Stimulated activated CD8-positive, alpha-beta memory T cell treated with anti-CD3 and anti-CD28 coated beads, Interleukin-7, amount 100 ng/mL, for 24 hours (primary cell): ENCODE results near the gene UBAC1.

Experiments
- DNase-seq: peaks from one replicate; pipeline ENCODE4 v3.0.0-alpha.2; 2020; ENCODE audit warnings: low read depth

Gene UBAC1

DNA sequence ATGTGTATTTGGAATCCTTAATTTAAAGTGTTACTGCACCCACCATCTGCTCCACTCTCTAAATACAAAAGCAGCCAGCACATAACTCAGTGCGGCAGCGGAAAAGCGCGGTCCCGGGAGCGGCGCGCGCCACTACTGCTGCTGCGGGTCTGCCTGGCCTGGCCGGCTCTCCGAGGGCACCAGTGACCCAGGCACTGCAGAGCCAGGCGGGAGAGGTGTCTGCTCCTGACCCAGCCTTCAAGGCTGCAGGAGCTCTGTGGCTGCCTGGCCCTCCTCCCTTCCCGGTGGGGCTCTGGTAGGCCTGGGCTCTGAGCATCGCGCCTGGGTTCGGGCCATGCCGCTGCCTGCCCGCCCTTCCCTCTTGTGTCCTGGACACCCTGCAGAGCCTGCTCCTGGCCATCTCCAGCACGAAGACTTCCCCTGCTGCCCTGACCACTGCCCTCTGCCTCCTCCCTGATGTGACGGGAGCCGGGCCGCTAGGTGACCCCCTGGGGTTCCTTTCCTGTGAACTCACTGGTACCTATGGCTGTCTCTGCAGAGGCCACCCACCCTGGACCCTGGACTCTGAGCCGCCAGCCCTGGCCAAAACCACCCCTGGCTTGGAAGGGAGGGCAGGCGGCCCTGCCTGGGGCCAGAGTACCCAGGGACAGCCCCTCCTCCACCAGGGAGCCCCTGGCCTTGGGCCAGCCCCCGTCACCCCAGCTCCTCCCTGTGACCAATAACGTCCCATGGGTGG is 32.8 kb upstream of the UBAC1 start:
- no peak for DNase-seq

DNA sequence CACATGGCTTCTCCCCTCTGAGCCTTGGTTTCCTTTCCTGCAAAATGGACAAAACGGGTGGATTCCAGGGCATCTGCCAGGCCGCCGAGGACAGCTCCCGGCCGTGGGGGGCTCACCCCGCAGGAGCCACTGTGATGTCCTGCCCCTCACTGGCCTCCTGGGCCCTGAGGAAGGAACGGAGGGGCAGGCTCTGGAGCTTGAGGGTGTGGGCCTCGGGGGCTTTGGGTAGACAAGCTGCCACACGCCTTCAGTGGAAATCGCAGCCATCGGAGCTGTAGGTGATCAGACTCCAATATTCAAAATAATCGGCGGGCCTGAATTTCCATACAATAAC is 32.2 kb upstream of the UBAC1 start:
- DNase-seq, result no peak

DNA sequence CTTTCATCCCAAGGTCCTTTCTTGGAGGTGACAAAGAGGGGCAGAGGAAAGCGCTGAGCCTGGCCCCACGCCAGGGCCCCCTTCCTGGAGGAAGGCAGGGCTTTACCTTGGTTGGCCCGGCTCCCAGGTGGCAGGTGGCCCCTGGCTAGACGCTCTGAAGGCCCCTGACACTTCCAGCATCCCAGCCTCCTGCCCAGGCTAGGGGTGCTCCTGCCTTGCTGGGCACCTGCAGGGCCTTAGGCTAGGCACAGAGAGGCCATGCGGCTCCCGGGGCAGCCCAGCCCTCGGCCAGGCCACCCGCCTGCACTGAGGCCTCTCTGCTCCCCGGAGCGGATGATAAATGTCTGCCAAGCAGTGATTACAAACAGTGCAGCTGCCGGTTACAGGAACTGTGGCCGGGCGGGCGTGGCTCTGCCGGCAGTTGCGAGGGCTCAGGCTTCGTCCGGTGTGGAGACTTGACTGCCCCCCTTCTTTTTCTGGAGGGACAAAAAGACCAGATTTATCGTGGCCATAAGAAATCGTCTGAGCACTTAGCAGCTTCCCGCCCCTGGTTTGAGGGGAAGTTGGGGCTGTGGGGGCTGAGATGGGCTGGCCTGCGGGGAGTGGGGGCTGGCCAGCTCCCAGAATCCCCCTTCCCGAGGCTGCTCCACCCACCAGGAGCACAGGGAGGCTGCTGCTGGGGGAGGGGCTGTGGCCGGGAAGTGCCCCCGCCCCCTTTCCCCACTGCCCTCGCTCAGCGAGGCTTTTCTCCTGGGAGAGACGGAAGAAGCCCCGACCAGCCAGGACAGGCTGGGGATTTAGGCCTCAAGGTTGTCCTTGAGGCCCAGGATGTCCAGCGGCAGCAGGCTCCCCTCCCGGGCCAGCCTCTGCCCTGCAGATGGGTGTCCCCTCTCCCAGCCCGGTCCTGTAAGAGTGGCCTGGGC is 31.6 kb upstream of the UBAC1 start:
- no peak for DNase-seq

DNA sequence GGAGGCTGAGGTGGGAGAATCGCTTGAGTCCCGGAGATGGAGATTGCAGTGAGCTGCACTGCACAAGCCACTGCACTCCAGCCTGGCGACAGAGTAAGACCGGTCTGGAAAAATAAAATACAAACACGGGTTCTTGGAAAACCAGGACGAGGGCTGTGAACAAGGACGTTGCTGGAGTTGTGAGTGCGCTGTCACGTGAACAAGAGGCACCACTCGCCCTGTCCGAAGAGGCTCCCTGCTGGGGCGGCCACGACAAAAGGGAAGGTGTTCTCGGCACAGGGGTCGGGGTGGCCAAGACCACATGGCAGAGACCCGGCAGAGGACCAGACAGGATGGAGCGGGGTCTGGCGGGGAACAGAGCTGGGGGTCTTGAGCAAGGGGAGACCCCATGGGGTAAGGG is 30.6 kb upstream of the UBAC1 start:
- DNase-seq, result no peak

DNA sequence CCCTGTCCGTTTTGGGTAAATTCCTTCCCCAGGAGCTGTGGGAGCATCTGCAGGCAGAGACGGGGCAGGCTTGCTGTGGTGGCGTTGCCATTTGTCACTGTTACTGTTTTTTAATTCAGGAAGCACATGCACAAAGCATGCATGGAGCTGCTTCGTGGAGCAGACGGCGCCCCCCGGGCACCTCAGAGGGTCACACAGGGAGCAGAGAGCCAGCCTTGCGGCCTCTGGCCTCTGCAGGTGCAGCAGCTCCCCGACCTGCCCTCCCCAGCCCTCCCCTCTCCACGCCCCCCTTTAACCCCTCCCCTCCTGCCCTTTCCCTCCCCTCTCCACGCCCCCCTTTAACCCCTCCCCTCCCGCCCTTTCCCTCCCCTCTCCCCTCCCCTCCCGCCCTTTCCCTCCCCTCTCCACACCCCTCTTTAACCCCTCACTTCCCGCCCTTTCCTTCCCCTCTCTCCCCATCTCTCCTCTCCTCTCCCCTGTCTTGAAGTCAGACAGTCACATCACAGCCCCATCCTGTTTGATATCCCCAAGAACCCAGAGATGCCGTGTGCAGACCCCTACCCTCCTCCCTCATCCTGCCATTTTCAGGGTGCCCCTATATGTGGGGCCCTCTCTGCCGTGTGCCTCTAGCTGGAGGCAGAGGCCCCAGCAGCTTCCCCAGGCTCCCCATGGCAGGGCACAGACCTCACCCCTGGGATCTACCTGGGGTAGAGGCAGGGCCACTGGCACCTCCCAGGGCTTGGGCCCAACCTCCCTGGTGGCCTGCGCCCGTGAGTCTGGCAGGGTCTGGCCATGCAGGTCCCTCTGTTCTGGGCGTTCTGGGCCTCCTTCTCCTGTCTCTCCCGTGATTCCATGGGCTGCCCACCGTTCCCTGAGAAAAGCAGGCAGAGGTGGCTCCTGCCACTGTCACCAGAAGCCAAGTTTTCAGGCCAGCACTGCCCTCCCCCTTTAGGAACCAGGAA is 29.6 kb upstream of the UBAC1 start:
- no peak for DNase-seq

DNA sequence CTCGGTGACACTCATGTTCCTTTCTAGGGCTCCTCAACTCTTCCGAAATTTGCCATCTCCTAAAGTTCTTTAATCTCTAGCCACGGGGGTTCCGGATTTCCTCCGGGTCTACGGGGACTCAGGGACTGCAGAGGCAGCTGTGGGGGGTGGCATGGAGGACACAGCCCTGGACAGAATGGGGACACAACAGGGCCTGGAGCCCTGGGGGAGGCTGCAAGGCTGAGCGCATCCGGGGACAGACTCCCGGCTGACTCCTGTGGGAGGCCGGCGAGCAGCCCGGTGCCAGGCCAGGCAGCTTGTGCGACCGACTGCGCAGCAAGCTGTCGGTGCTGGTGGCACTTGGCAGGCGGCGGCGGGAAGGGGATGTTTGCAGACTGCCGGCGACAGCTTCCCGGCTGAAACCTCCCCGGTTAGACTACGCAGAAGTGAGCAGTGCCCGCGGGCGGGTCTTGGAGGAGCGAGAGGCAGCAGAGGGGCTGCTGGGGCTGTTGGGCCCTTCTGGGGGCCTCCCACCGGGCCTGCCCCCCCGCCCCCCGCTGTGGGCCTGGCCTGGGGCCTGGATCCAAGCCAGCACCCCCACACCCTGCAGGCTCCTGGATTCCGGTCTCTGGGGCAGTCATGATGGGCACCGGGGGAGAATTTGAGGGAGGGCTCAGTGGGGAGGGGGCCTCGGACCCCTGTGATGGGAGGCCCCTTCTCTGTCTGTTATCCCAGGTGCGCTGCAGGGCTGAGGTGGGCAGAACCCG is 28.7 kb upstream of the UBAC1 start:
- DNase-seq, result no peak

DNA sequence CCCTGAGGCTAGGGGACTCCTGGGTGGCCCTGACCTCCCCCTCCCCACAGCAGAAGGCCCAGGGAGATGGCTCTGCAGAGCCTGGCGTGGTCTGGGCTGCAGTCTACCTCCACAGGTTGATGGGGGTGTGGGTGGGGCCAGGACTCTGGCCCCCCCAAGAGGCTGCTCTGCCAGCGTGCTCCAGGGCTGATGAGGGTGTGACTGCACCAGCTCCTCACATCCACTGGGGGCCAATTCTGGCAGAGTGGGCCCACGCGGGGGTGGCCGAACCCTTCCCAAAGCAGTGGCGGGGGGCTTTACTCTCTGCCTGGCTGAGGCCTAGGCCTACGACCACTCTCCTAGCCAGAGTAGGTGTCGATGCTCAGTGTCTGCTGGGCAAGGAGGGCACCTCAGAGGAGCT is 28.0 kb upstream of the UBAC1 start:
- no peak for DNase-seq

DNA sequence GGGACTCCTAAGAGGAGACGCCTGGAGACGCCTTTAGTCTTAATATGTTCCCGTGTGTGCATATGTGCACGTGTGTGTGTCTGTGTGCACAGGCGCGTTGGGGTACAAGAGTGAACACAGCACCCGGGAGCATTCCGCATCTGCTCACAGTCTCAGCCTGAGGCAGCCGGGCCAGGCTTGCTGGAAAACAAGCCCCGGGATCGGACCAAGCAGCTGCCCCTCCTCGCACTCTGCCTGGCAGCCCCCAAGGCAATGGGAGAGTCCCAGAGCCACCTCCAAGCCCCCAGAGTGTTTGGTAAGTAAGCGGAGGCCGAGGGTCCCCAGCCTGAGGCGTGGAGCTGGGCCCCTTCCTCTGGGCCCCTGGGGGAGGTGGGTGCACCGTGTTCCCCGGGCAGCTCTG is 27.3 kb upstream of the UBAC1 start:
- DNase-seq, result no peak

DNA sequence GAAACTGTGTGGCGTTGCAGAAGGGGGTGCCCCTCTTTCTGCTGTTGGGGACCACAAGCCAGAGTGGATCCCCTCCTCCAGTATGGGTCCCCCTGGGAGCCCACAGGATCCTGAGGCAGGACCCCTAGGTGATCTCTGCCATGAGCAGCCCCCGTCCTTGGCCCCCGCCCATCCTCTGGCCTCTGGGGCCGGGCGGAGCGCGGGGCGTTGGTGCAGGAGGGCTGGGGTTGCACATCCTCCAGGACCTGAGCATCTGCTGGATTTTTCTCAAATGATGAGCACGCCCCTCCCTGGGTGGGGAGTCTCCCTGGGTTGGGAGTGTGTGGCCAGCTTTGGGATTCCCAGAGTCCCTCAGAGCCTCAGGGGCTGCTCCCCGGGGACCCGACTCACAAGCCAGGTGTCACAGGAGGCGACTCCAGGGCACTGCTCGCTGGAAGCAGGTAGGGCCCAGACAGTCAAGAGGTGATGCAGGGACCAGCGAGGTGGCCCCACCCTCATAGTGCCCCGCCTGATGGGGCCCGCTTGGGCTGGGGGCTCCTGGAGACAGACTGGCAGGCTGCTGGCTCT is 26.7 kb upstream of the UBAC1 start:
- DNase-seq, result no peak

DNA sequence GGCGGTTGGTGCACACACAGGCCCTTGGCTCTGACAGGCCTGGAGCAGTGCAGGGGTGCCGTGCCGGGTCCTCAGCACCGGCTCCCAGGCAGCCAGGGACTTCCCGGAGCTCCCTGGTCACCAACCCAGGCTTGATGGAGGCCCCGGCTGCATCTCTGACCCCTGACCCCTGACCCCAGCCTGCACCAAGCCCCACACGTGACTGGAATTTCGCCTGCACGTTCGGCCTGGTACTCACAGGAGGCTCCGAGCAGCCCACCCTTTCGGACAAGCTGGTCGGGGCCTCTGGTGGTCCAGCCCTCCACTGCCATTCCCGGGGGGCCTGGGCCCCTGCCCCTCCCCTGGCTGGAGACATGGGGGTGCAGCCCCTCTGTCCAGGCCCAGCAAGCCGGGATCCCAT is 25.4 kb upstream of the UBAC1 start:
- no peak for DNase-seq

DNA sequence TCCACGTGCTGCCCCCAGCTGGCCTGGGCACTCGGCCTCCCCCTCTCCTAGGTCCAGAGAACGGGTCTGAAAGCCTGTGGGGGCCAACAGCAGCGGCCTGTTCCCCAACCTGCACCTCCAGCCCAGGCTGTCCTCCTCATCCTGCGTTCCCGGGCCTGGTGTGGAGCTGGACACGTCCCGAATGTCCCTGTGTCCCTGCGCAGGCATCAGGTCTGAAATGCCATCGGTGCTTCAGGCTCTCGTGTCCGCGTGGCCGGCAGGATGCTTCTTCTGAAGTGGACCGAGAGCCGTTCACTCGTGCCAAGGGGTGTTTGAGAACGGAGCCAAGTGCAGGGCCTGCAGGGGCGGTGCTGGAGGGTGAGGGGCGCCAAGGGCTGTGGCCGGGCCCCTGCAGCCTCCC is 24.7 kb upstream of the UBAC1 start:
- no peak for DNase-seq

DNA sequence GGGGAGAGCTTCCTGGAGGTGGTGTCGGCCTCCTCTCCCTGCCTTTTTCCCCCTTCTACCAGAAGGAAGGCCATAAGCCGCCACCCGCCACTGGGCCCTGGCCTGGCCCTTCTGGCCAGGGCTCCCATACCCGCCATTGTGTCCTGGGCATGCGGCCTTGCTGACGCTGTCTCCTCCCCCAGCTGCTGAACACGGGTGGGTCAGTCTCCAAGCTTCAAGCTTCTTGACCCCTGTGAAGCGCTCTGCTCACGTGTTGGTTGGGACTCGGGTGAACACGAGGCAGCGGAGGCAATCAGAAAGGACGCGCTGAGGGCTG is 24.2 kb upstream of the UBAC1 start:
- DNase-seq, result no peak

DNA sequence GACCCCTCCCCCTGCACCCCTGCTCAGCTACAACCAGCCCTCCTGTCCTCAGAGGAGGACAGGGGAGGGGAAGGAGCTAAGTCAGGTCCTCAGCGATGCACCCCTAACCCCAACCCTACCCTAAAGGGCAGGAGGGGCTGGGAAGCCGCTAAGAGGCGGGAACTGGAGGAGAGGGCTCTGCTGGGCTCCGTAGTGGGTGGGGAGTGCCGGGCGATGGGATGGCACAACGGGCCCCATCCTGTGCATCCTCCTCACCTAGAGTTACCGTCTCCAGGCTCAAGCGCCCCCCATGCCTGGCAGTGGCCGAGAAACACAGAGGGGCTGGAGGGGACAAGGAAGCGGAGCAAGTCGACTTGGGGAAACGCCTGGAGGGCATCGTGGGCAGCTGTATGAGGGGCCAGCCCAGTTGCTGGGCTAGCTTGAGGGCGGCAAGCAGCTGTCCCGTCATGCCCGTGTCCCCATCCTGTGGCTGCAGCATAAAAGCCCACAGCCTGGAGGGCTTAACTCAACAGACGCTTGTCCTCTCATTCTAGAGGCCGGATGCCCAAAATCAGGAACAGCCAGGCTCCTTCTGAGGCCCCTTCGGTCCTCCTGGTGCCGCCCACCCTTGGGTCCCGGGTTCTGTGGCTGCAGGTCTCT is 23.0 kb upstream of the UBAC1 start:
- no peak for DNase-seq

DNA sequence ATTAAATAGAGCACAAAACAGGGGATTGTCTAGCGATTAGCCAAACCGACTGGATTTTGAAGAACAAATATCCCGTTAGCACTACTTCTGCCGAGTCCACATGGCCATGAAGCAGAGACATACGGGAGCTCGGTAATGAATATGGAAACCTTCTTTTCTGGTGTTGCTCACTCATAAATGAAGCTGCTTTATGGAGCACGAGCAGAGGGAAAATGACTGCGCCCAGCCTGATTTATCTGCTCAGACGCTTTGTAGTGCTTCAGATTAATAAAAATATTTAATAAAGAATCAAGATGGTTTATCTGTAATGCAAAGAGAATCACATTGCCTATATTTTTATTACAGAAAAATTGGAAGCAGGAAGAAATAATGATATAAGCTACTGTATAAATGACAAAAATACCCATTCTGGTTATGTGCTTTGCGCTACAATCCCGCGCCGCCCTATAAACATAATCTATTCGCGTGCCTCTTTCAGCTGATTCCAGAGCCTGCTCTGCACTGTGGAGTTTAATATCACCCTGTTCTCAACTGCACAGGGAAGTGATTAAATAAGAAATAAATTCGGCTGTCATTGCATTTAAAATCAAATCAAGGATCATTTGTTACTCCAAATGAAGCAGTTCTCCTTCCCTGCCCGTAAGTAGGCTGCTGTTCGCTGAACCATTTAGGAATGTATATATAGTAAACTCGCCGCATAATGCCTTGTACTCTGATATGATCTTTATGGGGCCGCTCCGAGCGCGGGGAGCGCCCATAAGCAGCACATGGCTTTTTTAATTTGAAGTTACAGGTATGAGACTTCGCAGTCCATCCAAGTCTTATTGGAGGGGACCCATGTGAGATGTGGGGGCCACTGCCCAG is 22.3 kb upstream of the UBAC1 start:
- DNase-seq, result no peak

DNA sequence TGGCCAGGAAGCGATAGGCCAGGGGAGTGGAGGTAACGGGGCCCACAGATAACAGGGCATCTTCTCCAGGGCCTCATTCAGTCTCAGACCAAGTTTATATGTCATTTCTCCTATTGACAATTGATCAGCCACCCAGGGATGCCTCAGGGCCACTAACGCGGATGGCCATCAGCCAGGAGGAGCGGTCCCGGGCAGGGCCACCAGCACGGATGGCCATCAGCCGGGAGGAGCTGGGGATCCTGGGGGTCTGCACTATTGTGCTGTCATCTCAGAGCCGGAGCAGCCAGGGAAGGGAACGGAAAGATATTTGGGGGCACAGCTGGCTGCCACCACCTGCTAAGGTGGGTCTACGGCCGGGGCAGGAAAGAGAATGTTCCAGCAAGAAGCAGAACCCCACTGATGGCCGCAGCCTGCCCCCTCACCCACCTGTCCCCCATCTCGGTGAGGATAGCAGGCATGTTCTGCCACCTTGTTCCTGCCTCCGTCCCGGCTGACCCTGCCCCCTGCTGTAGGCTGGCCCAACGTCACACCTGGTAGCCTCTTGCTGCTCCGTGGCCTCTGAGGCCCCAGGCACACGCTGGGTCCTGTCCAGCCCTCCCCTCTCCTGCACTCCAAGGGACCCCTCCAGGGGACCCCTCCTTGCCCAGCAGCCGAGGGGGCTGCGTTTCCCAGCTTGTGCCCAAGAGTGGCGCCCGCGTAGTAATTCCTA is 21.5 kb upstream of the UBAC1 start:
- no peak for DNase-seq

DNA sequence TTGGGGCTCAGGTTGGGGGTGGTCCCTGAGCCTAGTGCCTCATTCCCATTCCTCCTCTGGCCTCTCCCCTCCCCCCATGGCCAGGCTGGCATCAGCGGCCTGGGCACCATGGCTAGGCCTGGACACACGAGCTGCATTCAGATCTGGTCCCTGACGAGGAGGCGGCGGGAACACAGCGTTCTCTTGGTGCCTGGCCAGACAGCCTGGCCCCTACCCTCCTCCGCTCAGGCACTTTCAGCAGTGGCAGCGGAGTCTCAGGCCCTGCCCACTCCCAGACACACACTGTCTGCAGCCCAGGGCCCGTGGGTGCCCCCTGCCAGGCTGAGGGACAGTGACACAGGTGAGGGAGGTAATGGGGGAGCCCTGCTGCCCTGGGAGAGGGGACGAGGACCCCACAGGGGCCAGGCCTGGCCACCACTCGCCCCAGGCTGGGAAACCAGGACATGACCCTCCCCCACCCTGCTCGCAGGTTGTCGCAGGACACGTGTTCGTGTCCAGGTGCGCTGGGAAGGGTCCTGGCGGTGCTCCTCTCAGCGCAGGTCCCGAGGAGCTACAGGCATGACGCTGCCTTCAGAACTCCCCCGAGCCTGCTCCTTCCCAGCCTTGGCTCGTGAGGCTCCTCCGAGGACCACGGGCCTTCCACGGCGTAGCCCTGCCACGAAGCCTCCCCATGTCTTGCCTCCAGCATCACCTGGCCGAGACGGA is 19.9 kb upstream of the UBAC1 start:
- DNase-seq, result no peak

DNA sequence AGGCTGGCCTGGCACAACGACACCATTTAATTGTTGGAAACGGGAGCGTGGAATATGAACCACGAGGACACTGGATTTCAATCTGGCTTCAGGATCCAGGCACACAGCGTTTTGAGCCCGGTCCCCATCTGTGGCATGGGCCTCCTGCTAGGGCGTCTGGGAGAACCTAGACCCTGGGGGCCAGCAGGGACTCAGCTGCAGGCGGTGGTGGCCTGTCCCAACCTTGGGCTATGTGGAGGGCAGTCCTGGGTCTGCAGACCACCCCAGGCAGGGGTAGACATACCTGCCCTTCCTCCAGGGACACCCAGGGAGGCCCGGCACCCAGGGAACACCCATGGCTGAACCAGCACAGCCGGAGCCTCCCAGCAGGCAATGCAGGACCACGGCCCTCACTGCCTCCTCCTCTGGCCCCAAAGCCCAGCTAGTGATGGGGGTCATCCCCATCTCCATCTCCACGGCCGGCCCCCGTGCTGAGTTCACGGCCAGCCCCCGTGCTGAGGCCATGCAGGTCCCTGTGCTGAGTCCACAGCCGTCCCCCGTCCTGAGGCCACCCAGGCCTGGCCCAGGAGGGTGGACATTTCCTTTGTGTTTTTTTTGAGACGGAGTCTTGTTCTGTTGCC is 18.5 kb upstream of the UBAC1 start:
- DNase-seq, result no peak
